Hematopoietic multipotent progenitor cell (in vitro differentiated cells): ENCODE data around the gene OTOA. TPM values are rescaled to one million over a fixed set of nuclear protein-coding genes. Genes with fewer than 3 reads are reported as not detected.
"Not testable (repeated sequence)": the region's sequence is repeated elsewhere in the genome, so short reads cannot be mapped to it uniquely, and the experiment has no call there.

Source experiments
- DNase-seq, 3 donors: peaks; one replicate each; pipeline ENCODE4 v3.0.0-alpha.2; 2011 to 2015; ENCODE audit warnings: low read depth in 2 of 3, low spot score in 2 of 3
- total RNA-seq: library from RNA; depleted of rRNA; stranded (reverse); fragments of >200 nt; gene quantifications from one replicate; pipeline ENCODE4 v1.2.3, GENCODE V29; 2012

The OTOA gene
- total RNA-seq = under 0.01 TPM

- DNase-seq = peak in 2 of 3 donors; percentile 36 to 52
Observed at GRCh38 chr16:21663889-21664647, at the start of gene OTOA. TSS of gene OTOA (plus strand) at chr16:21663968. CDS start at chr16:21678515, 14,547 bp downstream.

GRCh38 chr16:21614896-21615295, 48.9 kb upstream of the OTOA start:
- no peak for DNase-seq

GRCh38 chr16:21617607-21618006, 46.2 kb upstream of the OTOA start:
- peak in 2 of 3 donors; percentile 69 to 86 for DNase-seq

- no peak for DNase-seq
Observed at GRCh38 chr16:21618281-21618680, 45.5 kb upstream of the OTOA start.

- DNase-seq = no peak
Observed at GRCh38 chr16:21619765-21620425, 43.9 kb upstream of the OTOA start.

- DNase-seq = no peak
Observed at GRCh38 chr16:21620592-21620991, 43.2 kb upstream of the OTOA start.

GRCh38 chr16:21622545-21622944, 41.2 kb upstream of the OTOA start:
- no peak for DNase-seq

GRCh38 chr16:21625026-21625425, 38.7 kb upstream of the OTOA start:
- no peak for DNase-seq

- DNase-seq = peak in 2 of 3 donors; percentile 42 to 48
Observed at GRCh38 chr16:21626659-21627277, 37.0 kb upstream of the OTOA start.

- no peak for DNase-seq
Observed at GRCh38 chr16:21628121-21628726, 35.5 kb upstream of the OTOA start.

- no peak for DNase-seq
Observed at GRCh38 chr16:21628772-21629171, 35.0 kb upstream of the OTOA start.

- not testable (repeated sequence) for DNase-seq
Observed at GRCh38 chr16:21629616-21630539, 33.9 kb upstream of the OTOA start.

- not testable (repeated sequence) for DNase-seq
Observed at GRCh38 chr16:21630866-21631265, 32.9 kb upstream of the OTOA start.

GRCh38 chr16:21631376-21631775, 32.4 kb upstream of the OTOA start:
- not testable (repeated sequence) for DNase-seq

GRCh38 chr16:21631951-21632575, 31.7 kb upstream of the OTOA start:
- not testable (repeated sequence) for DNase-seq

- DNase-seq = no peak
Observed at GRCh38 chr16:21634216-21634615, 29.6 kb upstream of the OTOA start.

- not testable (repeated sequence) for DNase-seq
Observed at GRCh38 chr16:21635694-21636093, 28.1 kb upstream of the OTOA start.

GRCh38 chr16:21637032-21637968, 26.5 kb upstream of the OTOA start:
- DNase-seq = no peak

GRCh38 chr16:21638573-21638975, 25.2 kb upstream of the OTOA start:
- DNase-seq = no peak
